NCI-H345 (cell line): ENCODE results near the gene DOCK2.
"Not testable (repeated sequence)": the region's sequence is repeated elsewhere in the genome, so short reads cannot be mapped to it uniquely, and the experiment has no call there.

Experiments
- DNase-seq: peaks from one replicate; lab custom pipeline; 2025; lab: John Stamatoyannopoulos, UW

The DOCK2 gene

GRCh38 chr5:169944115-169944514 is 307.0 kb downstream of the DOCK2 start:
- no peak for DNase-seq

GRCh38 chr5:169944922-169945680 is 308.0 kb downstream of the DOCK2 start:
- DNase-seq: no peak

DNA sequence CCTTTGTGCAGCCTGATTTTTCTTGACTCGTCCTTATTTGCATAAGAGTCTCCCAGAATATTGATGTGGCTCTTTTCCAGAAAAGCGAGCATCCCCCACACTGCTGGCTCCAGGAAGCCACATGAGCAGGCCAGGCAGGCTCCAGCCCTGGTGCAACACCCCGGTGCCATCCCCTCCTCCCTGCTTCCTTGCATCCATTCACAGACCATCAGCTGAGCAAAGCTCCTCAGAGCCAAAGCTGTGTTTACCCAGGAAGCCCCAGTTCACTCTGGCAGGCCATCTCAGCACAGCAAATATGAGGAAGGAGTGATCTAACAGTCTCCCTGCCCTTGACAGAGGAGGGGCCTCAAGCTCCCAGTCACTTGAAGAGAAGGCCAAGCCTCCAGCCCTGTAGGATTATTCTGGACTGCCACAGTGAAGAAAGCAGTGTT is 308.8 kb downstream of the DOCK2 start:
- no peak for DNase-seq

GRCh38 chr5:169946743-169947295 is 309.7 kb downstream of the DOCK2 start:
- DNase-seq: no peak

- no peak for DNase-seq
Measured at GRCh38 chr5:169950333-169950732, 313.3 kb downstream of the DOCK2 start.

DNA sequence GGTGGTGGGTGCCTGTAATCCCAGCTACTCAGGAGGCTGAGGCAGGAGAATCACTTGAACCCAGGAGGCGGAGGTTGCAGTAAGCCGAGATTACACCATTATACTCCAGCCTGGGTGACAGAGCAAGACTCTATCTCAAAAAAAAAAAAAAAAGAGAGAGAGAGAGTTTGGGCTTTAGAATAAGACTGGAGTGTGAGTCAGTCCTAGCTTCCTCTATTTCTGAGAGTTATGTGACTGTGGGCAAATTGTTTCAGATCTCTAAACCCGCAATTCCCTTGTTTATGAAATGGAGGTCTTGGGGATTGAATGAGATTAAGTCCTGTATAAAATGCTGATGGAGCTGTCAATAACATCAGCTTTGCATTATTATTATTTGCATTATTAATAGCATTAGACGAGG is 316.1 kb downstream of the DOCK2 start:
- not testable (repeated sequence) for DNase-seq

GRCh38 chr5:169954786-169955185 is 317.7 kb downstream of the DOCK2 start:
- no peak for DNase-seq

DNA sequence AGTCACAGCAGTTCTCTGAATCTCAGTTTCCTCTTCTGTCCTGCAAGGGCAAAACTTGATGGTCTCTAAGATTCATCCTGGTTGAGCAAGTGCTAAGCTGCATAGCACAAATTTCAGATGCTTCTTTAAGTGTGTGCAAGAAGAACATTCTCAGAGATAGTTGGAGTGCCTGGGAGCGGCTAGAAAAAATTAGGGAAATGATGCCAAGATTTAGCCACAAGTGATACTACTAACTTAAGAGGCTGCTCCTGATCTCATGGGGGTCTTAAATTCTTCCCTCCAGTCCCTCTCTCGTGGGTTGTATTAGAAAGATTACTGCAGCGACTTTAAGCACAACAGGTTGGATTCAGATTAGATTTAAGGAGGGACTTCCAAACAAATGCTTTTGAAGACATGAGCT is 319.1 kb downstream of the DOCK2 start:
- DNase-seq: no peak

GRCh38 chr5:169956756-169957155 is 319.7 kb downstream of the DOCK2 start:
- DNase-seq: no peak

- no peak for DNase-seq
Measured at GRCh38 chr5:169958278-169958677, 321.2 kb downstream of the DOCK2 start.

- no peak for DNase-seq
Measured at GRCh38 chr5:169960659-169961058, 323.6 kb downstream of the DOCK2 start.

- DNase-seq: no peak
Measured at GRCh38 chr5:169964246-169964645, 327.2 kb downstream of the DOCK2 start.

DNA sequence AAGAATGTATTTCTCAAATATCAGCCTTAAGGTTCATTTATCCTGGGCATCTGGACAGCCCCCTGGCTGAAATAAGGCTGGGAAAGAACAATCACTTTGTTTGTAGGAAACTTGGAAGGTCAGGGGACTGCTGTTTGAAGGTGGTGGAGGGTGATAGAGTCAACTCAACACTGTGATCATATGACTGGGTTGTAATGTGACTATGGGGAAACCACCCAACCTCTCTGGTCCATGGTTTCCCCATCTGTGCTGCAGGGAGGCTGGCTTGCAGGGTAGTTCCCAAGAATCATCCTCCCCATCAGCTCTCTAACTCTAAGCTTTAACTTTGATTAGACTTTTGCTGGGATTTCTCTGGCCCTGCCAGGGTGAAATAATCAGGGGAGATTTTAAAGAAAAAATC is 333.3 kb downstream of the DOCK2 start:
- DNase-seq: no peak

- no peak for DNase-seq
Measured at GRCh38 chr5:169970911-169971765, 334.1 kb downstream of the DOCK2 start.

DNA sequence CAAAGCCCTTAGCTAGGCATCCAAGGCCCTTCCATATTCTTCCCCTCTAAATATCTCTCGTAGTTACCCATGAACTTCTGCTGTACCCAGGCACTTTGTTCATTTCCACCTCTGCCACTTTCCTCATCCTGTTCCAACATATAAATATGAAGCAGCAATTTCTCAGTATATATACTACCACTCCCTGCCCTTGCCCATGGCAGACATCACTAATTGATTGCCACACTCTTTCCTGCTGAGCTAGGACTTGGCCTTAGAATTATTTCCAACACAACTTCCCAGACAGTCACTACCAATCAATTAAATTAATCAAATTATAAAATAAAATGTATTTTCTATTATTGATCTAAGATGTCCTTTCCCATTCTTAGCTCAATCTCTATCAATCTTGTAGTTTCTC is 334.7 kb downstream of the DOCK2 start:
- DNase-seq: no peak

- DNase-seq: no peak
Measured at GRCh38 chr5:169973056-169973455, 336.0 kb downstream of the DOCK2 start.

DNA sequence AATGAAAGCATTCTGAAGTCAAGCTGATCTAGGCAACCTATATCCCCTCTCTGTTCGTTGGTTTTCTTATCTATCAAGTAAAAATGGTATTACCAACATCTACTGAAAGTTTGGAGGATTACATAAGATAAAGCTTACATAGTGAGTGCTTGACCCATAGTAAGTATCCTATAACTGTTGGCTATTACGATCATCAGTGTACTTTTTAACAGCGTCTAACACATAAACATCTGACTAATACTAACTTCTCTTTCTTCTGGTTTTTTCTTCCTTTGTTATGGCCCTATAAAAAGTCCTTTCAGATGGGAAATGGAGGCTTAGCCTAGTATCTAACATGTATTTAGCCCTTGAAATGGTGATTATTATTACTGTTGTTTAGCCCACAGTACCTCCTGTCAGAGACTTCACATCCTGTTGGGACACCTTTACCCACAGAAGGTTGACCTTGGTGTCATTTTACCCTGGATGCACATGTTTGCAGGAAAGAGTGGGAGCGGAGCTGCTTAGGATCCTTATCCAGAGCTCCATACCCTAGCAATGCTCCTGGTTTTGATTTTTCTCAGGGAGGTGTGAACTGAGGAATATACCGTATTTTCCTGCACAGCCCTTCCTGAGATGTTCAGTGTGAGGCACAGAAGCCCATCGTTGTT is 337.2 kb downstream of the DOCK2 start:
- no peak for DNase-seq

DNA sequence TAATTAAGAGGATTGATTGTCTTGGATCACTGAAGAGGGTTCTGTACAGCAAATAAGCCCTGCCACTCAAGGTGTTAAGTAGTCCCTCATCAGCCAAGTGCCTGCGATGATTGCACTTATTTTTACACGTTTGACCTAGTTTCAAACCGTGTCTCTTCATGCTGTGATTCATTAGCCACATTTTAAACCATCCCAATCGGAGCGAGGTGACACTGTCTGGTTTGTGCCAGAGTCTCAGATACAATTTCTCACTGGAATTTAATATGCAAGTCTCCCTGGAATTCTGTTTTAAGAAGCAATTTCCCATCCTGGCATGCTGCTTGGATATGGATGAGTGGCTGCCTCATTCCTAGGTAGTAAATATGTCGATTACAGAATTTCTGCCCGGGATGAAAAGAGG is 341.6 kb downstream of the DOCK2 start:
- peak; percentile 3 for DNase-seq

- no peak for DNase-seq
Measured at GRCh38 chr5:169979871-169980270, 342.8 kb downstream of the DOCK2 start.

DNA sequence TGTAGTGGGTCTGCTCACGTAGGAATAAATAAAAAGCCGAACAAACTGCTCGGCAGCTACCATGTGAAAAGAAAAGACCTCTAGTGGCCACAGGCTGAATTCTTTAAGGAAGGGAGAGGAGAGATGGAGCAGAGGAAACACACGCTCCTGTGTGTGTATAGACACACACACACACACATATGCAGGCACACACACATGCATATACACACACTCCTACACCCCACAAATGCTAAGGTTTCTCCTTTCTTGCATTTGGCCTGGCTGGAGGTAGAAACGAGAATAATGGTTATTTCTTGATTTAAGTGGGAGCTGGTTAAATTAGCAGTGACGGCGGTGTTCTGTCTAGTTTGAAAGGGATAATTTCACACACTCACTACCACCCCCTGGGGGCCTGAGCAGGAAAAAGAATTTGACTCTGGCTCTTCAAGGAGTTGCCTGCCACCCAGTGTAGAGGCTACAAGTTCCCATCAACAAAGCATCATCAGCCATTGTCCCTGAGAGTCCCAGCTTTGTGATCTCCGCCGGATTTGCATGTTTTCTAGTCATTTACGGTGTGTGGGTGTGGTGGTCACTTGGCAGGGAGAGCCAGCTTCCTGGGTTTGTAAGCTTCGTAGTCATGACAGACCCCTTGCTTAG is 343.5 kb downstream of the DOCK2 start, which contains the start of gene INSYN2B:
TSS of gene INSYN2B (minus strand) at position 78 of the 636 bp plus-strand sequence. CDS start 96,597 bp downstream, outside the sequence.
- peak; percentile 27 for DNase-seq

DNA sequence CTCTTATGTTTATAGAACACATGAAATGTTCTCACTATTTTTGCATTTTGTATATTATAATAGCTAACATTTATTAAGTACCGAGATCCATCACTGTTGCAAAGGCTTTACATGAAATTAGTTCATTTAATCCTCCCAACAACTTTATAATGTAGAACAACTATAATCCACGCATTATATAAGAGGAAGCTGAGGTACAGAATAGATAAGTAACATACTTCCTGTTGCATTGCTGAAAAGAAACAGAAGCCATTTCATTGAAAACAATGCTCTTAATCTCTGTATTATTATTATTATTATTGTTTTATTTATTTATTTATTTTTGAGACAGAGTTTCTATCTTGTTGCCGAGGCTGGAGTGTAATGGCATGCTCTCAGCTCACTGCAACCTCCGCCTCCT is 351.1 kb downstream of the DOCK2 start:
- DNase-seq: no peak

DNA sequence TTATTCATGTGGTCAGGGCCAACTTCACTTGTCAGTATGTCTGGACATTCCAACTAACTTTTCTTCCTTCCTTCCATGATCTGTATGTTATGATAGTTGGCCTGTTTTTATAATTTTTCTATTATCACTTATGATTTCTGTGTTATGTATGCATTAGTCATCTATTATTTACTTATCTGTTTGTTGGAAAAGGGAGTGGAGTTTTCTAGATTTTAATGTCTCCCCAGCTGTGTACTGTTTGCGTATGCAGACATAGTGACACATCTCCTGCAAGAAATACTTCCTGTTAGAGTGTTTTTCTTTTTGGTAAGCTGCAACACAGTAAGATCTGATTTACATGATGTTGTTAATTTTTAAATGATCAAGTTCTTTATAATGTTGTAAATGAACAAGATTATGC is 351.9 kb downstream of the DOCK2 start:
- no peak for DNase-seq
